Superior temporal gyrus (tissue), 1 donor: Measurements from ENCODE around the gene INAFM1.
"Not testable (repeated sequence)": the region's sequence is repeated elsewhere in the genome, so short reads cannot be mapped to it uniquely, and the experiment has no call there.

Experiments used
- DNase-seq: peaks from one replicate; pipeline ENCODE4 v3.0.0-alpha.2; 2016; ENCODE audit errors: extremely low spot score

Gene INAFM1

GRCh38 chr19:47267350-47267759 is 7.3 kb upstream of the INAFM1 start:
- peak; percentile 75 for DNase-seq

- no peak for DNase-seq
These were observed 6.7 kb upstream of the INAFM1 start for GRCh38 chr19:47268028-47268427.

- no peak for DNase-seq
These were observed 5.1 kb upstream of the INAFM1 start for GRCh38 chr19:47269596-47269995.

GRCh38 chr19:47270408-47270807 is 4.3 kb upstream of the INAFM1 start:
- no peak for DNase-seq

GRCh38 chr19:47271949-47272348 is 2.7 kb upstream of the INAFM1 start:
- DNase-seq: no peak

GRCh38 chr19:47272448-47273312 is 2.0 kb upstream of the INAFM1 start:
- DNase-seq: no peak

- DNase-seq: peak; percentile 87
These were observed 1.2 kb upstream of the INAFM1 start for GRCh38 chr19:47273313-47274070.

- peak; percentile 15 for DNase-seq
These were observed 441 bp downstream of the INAFM1 start for GRCh38 chr19:47274891-47275761.

GRCh38 chr19:47275791-47276461 is 1.2 kb downstream of the INAFM1 start:
- no peak for DNase-seq

GRCh38 chr19:47276513-47276912 is 1.8 kb downstream of the INAFM1 start:
- not testable (repeated sequence) for DNase-seq

- DNase-seq: no peak
These were observed 5.6 kb downstream of the INAFM1 start for GRCh38 chr19:47280183-47280797.

GRCh38 chr19:47283405-47284059 is 8.8 kb downstream of the INAFM1 start:
- DNase-seq: no peak

- peak; percentile 84 for DNase-seq
These were observed 9.7 kb downstream of the INAFM1 start for GRCh38 chr19:47284324-47284899.

GRCh38 chr19:47296036-47296435 is 21.4 kb downstream of the INAFM1 start:
- DNase-seq: peak; percentile 93

GRCh38 chr19:47300867-47301266 is 26.2 kb downstream of the INAFM1 start:
- not testable (repeated sequence) for DNase-seq

- DNase-seq: no peak
These were observed 27.6 kb downstream of the INAFM1 start for GRCh38 chr19:47302249-47302648.

- DNase-seq: no peak
These were observed 29.3 kb downstream of the INAFM1 start for GRCh38 chr19:47303966-47304365.

- peak; percentile 48 for DNase-seq
These were observed 30.6 kb downstream of the INAFM1 start for GRCh38 chr19:47305309-47305751.

- no peak for DNase-seq
These were observed 31.6 kb downstream of the INAFM1 start for GRCh38 chr19:47306303-47306702.

GRCh38 chr19:47309038-47309437 is 34.4 kb downstream of the INAFM1 start:
- no peak for DNase-seq
